ENCODE results near the gene GPAM. TPM values are rescaled to one million over a fixed set of nuclear protein-coding genes. Genes with fewer than 3 reads are reported as not detected.

Gene GPAM
- total RNA-seq, 1 donor from 2014 or later = 9.4 TPM

- Histone ChIP-seq H3K4me3 (ENCODE audit: low read depth, low read length) (no peak overlapping the region), H3K27me3 (ENCODE audit: control insufficient read depth, insufficient read depth, low read length) (no peaks in the 10 kb centered on the region), H3K36me3 (ENCODE audit: control insufficient read depth, insufficient read depth, low read length) (no peaks in the 10 kb centered on the region)
- DNase-seq (ENCODE audit: low read depth) = no peak
- no peak for TF ChIP-seq CTCF (IDR thresholded peaks at IDR 0.05; ENCODE audit: insufficient read depth, low read length, poor library complexity, severe bottlenecking)
Observed at GRCh38 chr10:112217386-112218035, 33.9 kb upstream of the GPAM start.

- no peak overlapping the region for H3K4me3 ChIP-seq (ENCODE audit: low read depth, low read length)
- TF ChIP-seq CTCF (IDR thresholded peaks at IDR 0.05; ENCODE audit: insufficient read depth, low read length, poor library complexity, severe bottlenecking) = no peak
- no peak for DNase-seq (ENCODE audit: low read depth)
- no peaks in the 10 kb centered on the region for H3K36me3 ChIP-seq (ENCODE audit: control insufficient read depth, insufficient read depth, low read length)
- no peaks in the 10 kb centered on the region for H3K27me3 ChIP-seq (ENCODE audit: control insufficient read depth, insufficient read depth, low read length)
Observed at GRCh38 chr10:112216966-112217365, 33.4 kb upstream of the GPAM start.

- no peak for DNase-seq (ENCODE audit: low read depth)
- Histone ChIP-seq H3K4me3 (ENCODE audit: low read depth, low read length) (no peak overlapping the region), H3K36me3 (ENCODE audit: control insufficient read depth, insufficient read depth, low read length) (no peaks in the 10 kb centered on the region), H3K27me3 (ENCODE audit: control insufficient read depth, insufficient read depth, low read length) (no peaks in the 10 kb centered on the region)
- TF ChIP-seq CTCF (IDR thresholded peaks at IDR 0.05; ENCODE audit: insufficient read depth, low read length, poor library complexity, severe bottlenecking) = no peak
Observed at GRCh38 chr10:112216151-112216550, 32.6 kb upstream of the GPAM start.

- H3K27me3 ChIP-seq (ENCODE audit: control insufficient read depth, insufficient read depth, low read length) = no peaks in the 10 kb centered on the region
- no peak for DNase-seq (ENCODE audit: low read depth)
- H3K4me3 ChIP-seq (ENCODE audit: low read depth, low read length) = no peak overlapping the region
- no peaks in the 10 kb centered on the region for H3K36me3 ChIP-seq (ENCODE audit: control insufficient read depth, insufficient read depth, low read length)
- TF ChIP-seq CTCF (IDR thresholded peaks at IDR 0.05; ENCODE audit: insufficient read depth, low read length, poor library complexity, severe bottlenecking) = no peak
Observed at GRCh38 chr10:112215342-112215774, 31.8 kb upstream of the GPAM start.

GRCh38 chr10:112214298-112214926, 30.8 kb upstream of the GPAM start:
- TF ChIP-seq CTCF (IDR thresholded peaks at IDR 0.05; ENCODE audit: insufficient read depth, low read length, poor library complexity, severe bottlenecking) = no peak
- no peaks in the 10 kb centered on the region for H3K27me3 ChIP-seq (ENCODE audit: control insufficient read depth, insufficient read depth, low read length)
- no peak for DNase-seq (ENCODE audit: low read depth)
- H3K36me3 ChIP-seq (ENCODE audit: control insufficient read depth, insufficient read depth, low read length) = no peaks in the 10 kb centered on the region
- H3K4me3 ChIP-seq (ENCODE audit: low read depth, low read length) = no peak overlapping the region

- no peak for DNase-seq (ENCODE audit: low read depth)
- no peaks in the 10 kb centered on the region for H3K36me3 ChIP-seq (ENCODE audit: control insufficient read depth, insufficient read depth, low read length)
- H3K27me3 ChIP-seq (ENCODE audit: control insufficient read depth, insufficient read depth, low read length) = no peaks in the 10 kb centered on the region
- TF ChIP-seq CTCF (IDR thresholded peaks at IDR 0.05; ENCODE audit: insufficient read depth, low read length, poor library complexity, severe bottlenecking) = no peak
- H3K4me3 ChIP-seq (ENCODE audit: low read depth, low read length) = no peak overlapping the region
Observed at GRCh38 chr10:112213836-112214235, 30.3 kb upstream of the GPAM start.

Measured in kidney epithelial cell (primary cell).